Measurements from ENCODE around the gene RBCK1. TPM values are rescaled to one million over a fixed set of nuclear protein-coding genes. Genes with fewer than 3 reads are reported as not detected.

The RBCK1 gene
- total RNA-seq, 1 experiment from 2014 or later = 46.8 TPM

DNA sequence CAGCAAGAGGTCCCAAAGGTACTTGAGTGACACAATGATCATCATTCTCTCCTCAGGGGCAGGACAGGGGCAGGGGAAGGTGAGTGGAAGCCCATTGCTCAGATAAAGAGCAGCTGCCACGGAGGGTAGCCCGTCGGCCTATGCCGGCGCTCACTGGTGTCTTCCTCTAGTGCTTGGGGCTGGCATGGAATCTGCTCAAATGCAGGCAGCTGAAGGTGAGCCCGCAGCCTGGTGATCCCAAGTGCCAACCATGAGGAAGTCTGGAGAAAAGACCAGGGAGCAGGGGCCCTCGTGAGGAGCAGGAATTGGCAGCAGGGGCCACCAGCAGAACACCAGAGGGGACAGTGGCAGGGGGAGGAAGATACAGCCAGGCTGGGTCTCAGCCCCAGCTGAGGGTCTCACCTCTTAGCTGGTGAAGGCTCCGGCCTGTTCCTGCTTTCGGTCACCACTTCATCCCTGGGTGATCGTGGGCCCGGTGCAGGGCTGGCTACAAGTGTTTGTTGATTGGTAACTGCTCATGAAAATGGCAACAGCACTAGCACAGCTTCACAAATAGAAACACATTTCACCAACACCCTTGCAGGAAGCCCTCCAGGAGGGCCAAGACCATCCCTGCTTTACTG, 24.7 kb downstream of the RBCK1 start:
- Histone ChIP-seq H3K79me1 (ENCODE audit: insufficient read depth, low read depth, low read length, poor library complexity, severe bottlenecking) (no peaks in the 10 kb centered on the region), H3K4me2 (ENCODE audit: insufficient read depth, insufficient read length, low read length) (no peak overlapping the region), H3K27ac (ENCODE audit: insufficient read length, low read depth, low read length) (no peak overlapping the region), H3K27me3 (ENCODE audit: insufficient read depth, low read length) (peaks cover 5% of the 10 kb centered on the region; the same call in 1 of the 2 replicates), H2BK20ac (ENCODE audit: low read depth, low read length, poor library complexity, severe bottlenecking) (no peak overlapping the region), H2BK5ac (ENCODE audit: insufficient read length, low read length) (no peak overlapping the region), H3T11ph (ENCODE audit: low read length) (no peak overlapping the region), H4K5ac (ENCODE audit: insufficient read length, low read depth, low read length) (no peak overlapping the region), H4K8ac (replicated peaks; ENCODE audit: insufficient read length, low read depth, low read length) (no peak overlapping the region), H2AFZ (ENCODE audit: low read length) (no peak overlapping the region), H3K79me2 (ENCODE audit: insufficient read depth, low read length) (no peaks in the 10 kb centered on the region), H4K20me1 (ENCODE audit: control insufficient read depth, insufficient read depth, insufficient read length) (no peaks in the 10 kb centered on the region), H3K56ac (ENCODE audit: insufficient read length, low read depth, low read length) (no peak overlapping the region), H3K23ac (ENCODE audit: insufficient read length, low read depth, low read length) (no peak overlapping the region), H3K9ac (ENCODE audit: extremely low read depth, insufficient read length, low read length) (no peak overlapping the region), H2BK15ac (ENCODE audit: low read depth, low read length) (no peak overlapping the region), H2BK12ac (ENCODE audit: insufficient read length, low read depth, low read length) (no peak overlapping the region), H3K9me3 (ENCODE audit: control insufficient read depth, low read depth, low read length) (no peaks in the 10 kb centered on the region), H2AK5ac (ENCODE audit: insufficient read length, low read length) (no peak overlapping the region), H3K14ac (ENCODE audit: insufficient read depth, low read length) (no peak overlapping the region), H3K4me1 (ENCODE audit: insufficient read depth, low read length) (peaks cover 3% of the 10 kb centered on the region; the same call in 1 of the 2 replicates), H4K91ac (ENCODE audit: insufficient read length, low read depth, low read length) (no peak overlapping the region), H3K18ac (ENCODE audit: insufficient read length, low read depth, low read length) (no peak overlapping the region), H2BK120ac (ENCODE audit: low read depth, low read length, poor library complexity, severe bottlenecking) (no peak overlapping the region), H3K23me2 (ENCODE audit: insufficient read length, low read depth, low read length, poor library complexity, severe bottlenecking) (no peaks in the 10 kb centered on the region), H3K4ac (ENCODE audit: low read depth, low read length) (no peak overlapping the region)
- no CpG with 5 or more reads among the region's 11 CpGs for WGBS (ENCODE audit: extremely low coverage, insufficient read length, low lambda C conversion rate)
- peaks cover 36% of the 10 kb centered on the region for H3K27me3 Mint-ChIP-seq (ENCODE audit: low read depth)
- H3K4me3 Mint-ChIP-seq = no peak overlapping the region
- TF ChIP-seq, protein P1, sequence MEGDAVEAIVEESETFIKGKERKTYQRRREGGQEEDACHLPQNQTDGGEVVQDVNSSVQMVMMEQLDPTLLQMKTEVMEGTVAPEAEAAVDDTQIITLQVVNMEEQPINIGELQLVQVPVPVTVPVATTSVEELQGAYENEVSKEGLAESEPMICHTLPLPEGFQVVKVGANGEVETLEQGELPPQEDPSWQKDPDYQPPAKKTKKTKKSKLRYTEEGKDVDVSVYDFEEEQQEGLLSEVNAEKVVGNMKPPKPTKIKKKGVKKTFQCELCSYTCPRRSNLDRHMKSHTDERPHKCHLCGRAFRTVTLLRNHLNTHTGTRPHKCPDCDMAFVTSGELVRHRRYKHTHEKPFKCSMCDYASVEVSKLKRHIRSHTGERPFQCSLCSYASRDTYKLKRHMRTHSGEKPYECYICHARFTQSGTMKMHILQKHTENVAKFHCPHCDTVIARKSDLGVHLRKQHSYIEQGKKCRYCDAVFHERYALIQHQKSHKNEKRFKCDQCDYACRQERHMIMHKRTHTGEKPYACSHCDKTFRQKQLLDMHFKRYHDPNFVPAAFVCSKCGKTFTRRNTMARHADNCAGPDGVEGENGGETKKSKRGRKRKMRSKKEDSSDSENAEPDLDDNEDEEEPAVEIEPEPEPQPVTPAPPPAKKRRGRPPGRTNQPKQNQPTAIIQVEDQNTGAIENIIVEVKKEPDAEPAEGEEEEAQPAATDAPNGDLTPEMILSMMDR (conservative IDR thresholded peaks at IDR 0.05) = no peak
- no peak for DNase-seq
- H3K36me3 Mint-ChIP-seq (ENCODE audit: insufficient read depth in 1 of 3, low read depth in 3 of 3) = peaks cover 17 to 55% (median 53%) of the 10 kb centered on the region in 3 experiments; a peak in 6 of 7 replicates
- H3K4me1 Mint-ChIP-seq = peaks cover 26 to 32% of the 10 kb centered on the region in 2 experiments
- no peak overlapping the region for H3K27ac Mint-ChIP-seq
- no peaks in the 10 kb centered on the region for H3K9me3 Mint-ChIP-seq

Data from H9 (cell line).